ENCODE results near the gene CIITA.
"Not testable (repeated sequence)": the region's sequence is repeated elsewhere in the genome, so short reads cannot be mapped to it uniquely, and the experiment has no call there.

Gene CIITA

GRCh38 chr16:10926867-10927266 is 49.9 kb downstream of the CIITA start:
- H3K4me2 ChIP-seq (ENCODE audit: low read length), result no peak overlapping the region
- no peak overlapping the region for H3K27ac ChIP-seq
- no peak overlapping the region for H2AFZ ChIP-seq
- H3K9me3 ChIP-seq (ENCODE audit: control insufficient read depth, low read length), result no peaks in the 10 kb centered on the region
- no peaks in the 10 kb centered on the region for H3K36me3 ChIP-seq (ENCODE audit: control insufficient read depth, insufficient read depth, low read length)
- H3K4me3 ChIP-seq (ENCODE audit: low read depth, low read length), result no peak overlapping the region
- no peaks in the 10 kb centered on the region for H3K4me1 ChIP-seq
- TF ChIP-seq CTCF (IDR thresholded peaks at IDR 0.05), result no peak
- H3K27me3 ChIP-seq (ENCODE audit: control insufficient read depth, insufficient read depth, low read length), result no peaks in the 10 kb centered on the region
- no peak overlapping the region for H3K9ac ChIP-seq
- no peaks in the 10 kb centered on the region for H3K79me2 ChIP-seq

GRCh38 chr16:10927497-10928112 is 50.6 kb downstream of the CIITA start:
- Histone ChIP-seq H3K36me3 (ENCODE audit: control insufficient read depth, insufficient read depth, low read length) (no peaks in the 10 kb centered on the region), H2AFZ (no peak overlapping the region), H3K79me2 (no peaks in the 10 kb centered on the region), H3K4me1 (no peaks in the 10 kb centered on the region), H3K9ac (no peak overlapping the region), H3K9me3 (ENCODE audit: control insufficient read depth, low read length) (no peaks in the 10 kb centered on the region), H3K27ac (no peak overlapping the region), H3K4me2 (ENCODE audit: low read length) (no peak overlapping the region), H3K27me3 (ENCODE audit: control insufficient read depth, insufficient read depth, low read length) (no peaks in the 10 kb centered on the region), H3K4me3 (ENCODE audit: low read depth, low read length) (no peak overlapping the region)
- no peak for TF ChIP-seq CTCF (IDR thresholded peaks at IDR 0.05)

- not testable (repeated sequence) for H3K4me3 ChIP-seq (ENCODE audit: low read depth, low read length); H3K36me3 ChIP-seq (ENCODE audit: control insufficient read depth, insufficient read depth, low read length); H3K27ac ChIP-seq; H3K27me3 ChIP-seq (ENCODE audit: control insufficient read depth, insufficient read depth, low read length); H3K79me2 ChIP-seq; H3K4me2 ChIP-seq (ENCODE audit: low read length); H3K9me3 ChIP-seq (ENCODE audit: control insufficient read depth, low read length); H3K4me1 ChIP-seq; H3K9ac ChIP-seq; H2AFZ ChIP-seq
Measured at GRCh38 chr16:10929097-10929496, 52.1 kb downstream of the CIITA start.

GRCh38 chr16:10929853-10930754 is 53.1 kb downstream of the CIITA start:
- H3K27ac ChIP-seq, result no peak overlapping the region
- H3K4me1 ChIP-seq, result peaks cover 11% of the 10 kb centered on the region
- H3K9ac ChIP-seq, result no peak overlapping the region
- no peaks in the 10 kb centered on the region for H3K27me3 ChIP-seq (ENCODE audit: control insufficient read depth, insufficient read depth, low read length)
- H3K79me2 ChIP-seq, result peaks cover 17% of the 10 kb centered on the region
- no peak overlapping the region for H3K4me3 ChIP-seq (ENCODE audit: low read depth, low read length)
- no peak overlapping the region for H3K4me2 ChIP-seq (ENCODE audit: low read length)
- no peaks in the 10 kb centered on the region for H3K9me3 ChIP-seq (ENCODE audit: control insufficient read depth, low read length)
- no peaks in the 10 kb centered on the region for H3K36me3 ChIP-seq (ENCODE audit: control insufficient read depth, insufficient read depth, low read length)
- H2AFZ ChIP-seq, result no peak overlapping the region
- TF ChIP-seq CTCF (IDR thresholded peaks at IDR 0.05), result no peak

- Histone ChIP-seq H2AFZ (no peak overlapping the region), H3K4me1 (peaks cover 16% of the 10 kb centered on the region), H3K27ac (no peak overlapping the region), H3K27me3 (ENCODE audit: control insufficient read depth, insufficient read depth, low read length) (no peaks in the 10 kb centered on the region), H3K4me2 (ENCODE audit: low read length) (no peak overlapping the region), H3K79me2 (peaks cover 21% of the 10 kb centered on the region), H3K9ac (no peak overlapping the region), H3K36me3 (ENCODE audit: control insufficient read depth, insufficient read depth, low read length) (no peaks in the 10 kb centered on the region), H3K4me3 (ENCODE audit: low read depth, low read length) (no peak overlapping the region), H3K9me3 (ENCODE audit: control insufficient read depth, low read length) (no peaks in the 10 kb centered on the region)
- no peak for TF ChIP-seq CTCF (IDR thresholded peaks at IDR 0.05)
Measured at GRCh38 chr16:10930755-10931093, 53.7 kb downstream of the CIITA start.
